CD4-positive, alpha-beta T cell (primary cell): Measurements from ENCODE around the gene ADISSP. TPM values are rescaled to one million over a fixed set of nuclear protein-coding genes. Genes with fewer than 3 reads are reported as not detected.
A peak's percentile ranks its signal among the peaks of the same experiment; 100 is the strongest.

Experiments
- ATAC-seq: fragments of 200-7000 bp; cut with Tn5 transposase; one replicate; pipeline ENCODE4 v1.10.0; 2022; ENCODE audit warnings: mild to moderate bottlenecking; ENCODE audit not compliant: poor library complexity
- CTCF ChIA-PET: fragments of 350-600 bp; sonication (Branson Sonifier 250); formaldehyde crosslinking; loops from one replicate; lab custom pipeline; 2021; ENCODE audit warnings: antibody characterized with exemption, inconsistent platforms; lab: Charles Lee
- POLR2A ChIA-PET: fragments of 350-600 bp; sonication (Branson Sonifier 250); formaldehyde crosslinking; loops from one replicate; lab custom pipeline; 2021; ENCODE audit warnings: antibody characterized with exemption, inconsistent platforms; lab: Charles Lee
- DNase-seq, 14 experiments: peaks; one replicate each; pipeline ENCODE4 v3.0.0-alpha.2; 2013 to 2020; ENCODE audit warnings: mixed read lengths in 2 of 14
- H3K27ac ChIP-seq, 2 donors: one replicate each; pipeline versions ENCODE4 v1.5.1 to v1.7.0; 2013; ENCODE audit warnings: low read length in 2 of 2, low read depth in 1 of 2, mild to moderate bottlenecking in 1 of 2
- H3K27me3 ChIP-seq, 2 experiments: 1 replicate in 1 of 2; 2 replicates in 1 of 2; pipeline versions ENCODE4 v1.6.1 to v1.7.0; 2013; ENCODE audit warnings: low read length in 2 of 2, control low read depth in 1 of 2, mild to moderate bottlenecking in 1 of 2, moderate library complexity in 1 of 2; ENCODE audit not compliant: insufficient read depth in 2 of 2, control insufficient read depth in 1 of 2
- H3K36me3 ChIP-seq: one replicate; pipeline ENCODE4 v1.6.1; 2013; ENCODE audit warnings: low read length, control low read depth; ENCODE audit not compliant: insufficient read depth
- H3K4me1 ChIP-seq: one replicate; pipeline ENCODE4 v1.6.1; 2013; ENCODE audit warnings: low read length, control low read depth; ENCODE audit not compliant: insufficient read depth
- H3K4me3 ChIP-seq: one replicate; pipeline ENCODE4 v1.5.1; 2013; ENCODE audit warnings: mild to moderate bottlenecking, low read length, moderate library complexity
- H3K9me3 ChIP-seq, 2 experiments: 1 replicate in 1 of 2; 2 replicates in 1 of 2; pipeline versions ENCODE4 v1.6.1 to v1.7.0; 2013; ENCODE audit warnings: low read length in 2 of 2, mild to moderate bottlenecking in 2 of 2, control low read depth in 1 of 2, moderate library complexity in 1 of 2; ENCODE audit not compliant: control insufficient read depth in 1 of 2, insufficient read depth in 1 of 2
- H3K27ac Mint-ChIP-seq: one replicate; pipeline ENCODE4 v1.8.0; 2020; ENCODE audit warnings: mixed read lengths
- H3K27me3 Mint-ChIP-seq: one replicate; pipeline ENCODE4 v1.8.0; 2021; ENCODE audit warnings: mixed read lengths
- H3K36me3 Mint-ChIP-seq: one replicate; pipeline ENCODE4 v1.8.0; 2021; ENCODE audit warnings: low read depth, mixed read lengths
- H3K4me1 Mint-ChIP-seq: one replicate; pipeline ENCODE4 v1.8.0; 2021; ENCODE audit warnings: low read depth, mixed read lengths
- H3K4me3 Mint-ChIP-seq: one replicate; pipeline ENCODE4 v1.8.0; 2020; ENCODE audit warnings: mild to moderate bottlenecking, mixed read lengths
- H3K9me3 Mint-ChIP-seq: one replicate; pipeline ENCODE4 v1.8.0; 2020; ENCODE audit warnings: mixed read lengths
- intact Hi-C, 2 experiments: fragments of 100-400 bp; cut with DNase I in 1 of 2; cut with micrococcal nuclease in 1 of 2; formaldehyde crosslinking; loops; one replicate each; pipeline versions ENCODE4 v1.15.1 to v1.9.0; 2023 to 2025; cut with DNase I, micrococcal nuclease
- total RNA-seq, 174 experiments: library from RNA in 2 of 174; stranded (reverse) in 2 of 174; gene quantifications; one replicate each; pipeline ENCODE4 v1.2.3 and lab custom pipeline; 2021 to 2026
- TF ChIP-seq, protein P1 (sequence below): fragments of 200-600 bp; IDR thresholded peaks from one replicate; pipeline ENCODE4 v1.8.0; 2022; ENCODE audit warnings: antibody characterized with exemption, mild to moderate bottlenecking

The ADISSP gene
- total RNA-seq, 2 experiments from 2014 or later = 11.2 to 11.6 TPM

GRCh38 chr20:3744806-3745685, 22.5 kb downstream of the ADISSP start:
- H3K27me3 Mint-ChIP-seq = peaks cover 6% of the 10 kb centered on the region
- H3K9me3 Mint-ChIP-seq = no peaks in the 10 kb centered on the region
- H3K9me3 ChIP-seq = no peaks in the 10 kb centered on the region
- ChIA-PET POLR2A (interaction anchor here (1.8 kb wide), 1 partner anchor 23 kb away, joined by 9 read pairs; the partner anchor contains the start of gene ADISSP), CTCF (interaction anchor here (0.6 to 1.5 kb wide), 5 partner anchors 8 to 110 kb away, joined by 3 to 4 read pairs (median 3); partner anchors contain the start of genes ADISSP and AP5S1)
- H3K4me3 ChIP-seq = peak overlapping the region; percentile 30
- peak; percentile 45 to 89 (median 71) for DNase-seq
- TF ChIP-seq, protein P1, sequence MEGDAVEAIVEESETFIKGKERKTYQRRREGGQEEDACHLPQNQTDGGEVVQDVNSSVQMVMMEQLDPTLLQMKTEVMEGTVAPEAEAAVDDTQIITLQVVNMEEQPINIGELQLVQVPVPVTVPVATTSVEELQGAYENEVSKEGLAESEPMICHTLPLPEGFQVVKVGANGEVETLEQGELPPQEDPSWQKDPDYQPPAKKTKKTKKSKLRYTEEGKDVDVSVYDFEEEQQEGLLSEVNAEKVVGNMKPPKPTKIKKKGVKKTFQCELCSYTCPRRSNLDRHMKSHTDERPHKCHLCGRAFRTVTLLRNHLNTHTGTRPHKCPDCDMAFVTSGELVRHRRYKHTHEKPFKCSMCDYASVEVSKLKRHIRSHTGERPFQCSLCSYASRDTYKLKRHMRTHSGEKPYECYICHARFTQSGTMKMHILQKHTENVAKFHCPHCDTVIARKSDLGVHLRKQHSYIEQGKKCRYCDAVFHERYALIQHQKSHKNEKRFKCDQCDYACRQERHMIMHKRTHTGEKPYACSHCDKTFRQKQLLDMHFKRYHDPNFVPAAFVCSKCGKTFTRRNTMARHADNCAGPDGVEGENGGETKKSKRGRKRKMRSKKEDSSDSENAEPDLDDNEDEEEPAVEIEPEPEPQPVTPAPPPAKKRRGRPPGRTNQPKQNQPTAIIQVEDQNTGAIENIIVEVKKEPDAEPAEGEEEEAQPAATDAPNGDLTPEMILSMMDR = no peak
- H3K36me3 ChIP-seq = no peaks in the 10 kb centered on the region
- ATAC-seq = peak; percentile 90
- peak overlapping the region; percentile 79 for H3K4me3 Mint-ChIP-seq
- no peak overlapping the region for H3K27ac ChIP-seq
- peaks cover 13% of the 10 kb centered on the region for H3K4me1 Mint-ChIP-seq
- no peaks in the 10 kb centered on the region for H3K36me3 Mint-ChIP-seq
- H3K27ac Mint-ChIP-seq = no peak overlapping the region
- peaks cover 3 to 19% of the 10 kb centered on the region in 2 experiments for H3K27me3 ChIP-seq
- intact Hi-C loops = no loop called here
- H3K4me1 ChIP-seq = peaks cover 14% of the 10 kb centered on the region

- no peak overlapping the region for H3K27ac Mint-ChIP-seq
These were observed 23.5 kb downstream of the ADISSP start for GRCh38 chr20:3744037-3744436.

GRCh38 chr20:3743251-3743650, 24.3 kb downstream of the ADISSP start:
- DNase-seq (no peak), ATAC-seq (no peak)
- Histone ChIP-seq H3K27ac (no peak overlapping the region), H3K36me3 (no peaks in the 10 kb centered on the region), H3K4me3 (no peak overlapping the region), H3K4me1 (peaks cover 11% of the 10 kb centered on the region), H3K27me3 (peaks cover 3 to 12% of the 10 kb centered on the region in 2 experiments), H3K9me3 (no peaks in the 10 kb centered on the region)
- Mint-ChIP-seq H3K9me3 (no peaks in the 10 kb centered on the region), H3K36me3 (no peaks in the 10 kb centered on the region), H3K4me1 (peaks cover 13% of the 10 kb centered on the region), H3K4me3 (no peak overlapping the region), H3K27ac (no peak overlapping the region), H3K27me3 (peaks cover 6% of the 10 kb centered on the region)
- TF ChIP-seq, protein P1 = no peak
- intact Hi-C loops = no loop called here
- POLR2A ChIA-PET = no interaction called here
- CTCF ChIA-PET = interaction anchor here (0.5 kb wide), 1 partner anchor 427 kb away, joined by 3 read pairs; no protein-coding TSS in a partner anchor

More at GRCh38 chr20:3744037-3744436, 23.5 kb downstream of the ADISSP start:
- Mint-ChIP-seq H3K27me3 (peaks cover 6% of the 10 kb centered on the region), H3K9me3 (no peaks in the 10 kb centered on the region), H3K4me1 (peaks cover 13% of the 10 kb centered on the region), H3K36me3 (no peaks in the 10 kb centered on the region), H3K4me3 (no peak overlapping the region)
- Histone ChIP-seq H3K9me3 (no peaks in the 10 kb centered on the region), H3K27me3 (peaks cover 3 to 19% of the 10 kb centered on the region in 2 experiments), H3K4me3 (no peak overlapping the region), H3K4me1 (peaks cover 11% of the 10 kb centered on the region), H3K36me3 (no peaks in the 10 kb centered on the region), H3K27ac (no peak overlapping the region)
- intact Hi-C loops = no loop called here
- no peak for DNase-seq
- TF ChIP-seq, protein P1 = no peak
- ATAC-seq = no peak
- ChIA-PET CTCF (interaction anchor here (0.7 to 1.5 kb wide), 3 partner anchors 9 to 111 kb away, joined by 3 read pairs; partner anchors contain the start of gene ADISSP), POLR2A (no interaction called here)
